Smooth muscle cell (in vitro differentiated cells): Measurements from ENCODE around the gene GFY. TPM values are rescaled to one million over a fixed set of nuclear protein-coding genes. Genes with fewer than 3 reads are reported as not detected.

ENCODE experiments used
- DNase-seq: peaks from one replicate; lab custom pipeline; 2025; ENCODE audit not compliant: unreplicated experiment; lab: John Stamatoyannopoulos, UW
- H2AFZ ChIP-seq: fragments of 200-600 bp; sonication (generic); 2 replicates; pipeline ENCODE4 v1.6.0; 2016; ENCODE audit warnings: antibody characterized with exemption, low read depth, mild to moderate bottlenecking
- H3F3A ChIP-seq: fragments of 200-600 bp; sonication (generic); 2 replicates; pipeline ENCODE4 v1.6.0; 2017; ENCODE audit warnings: antibody characterized with exemption, low read depth
- H3K27ac ChIP-seq: fragments of 200-600 bp; sonication (generic); 2 replicates; pipeline ENCODE4 v1.5.1; 2016; ENCODE audit warnings: low read depth, mild to moderate bottlenecking
- H3K27me3 ChIP-seq: fragments of 200-600 bp; sonication (generic); 2 replicates; pipeline ENCODE4 v1.6.1; 2016; ENCODE audit warnings: low read depth, mild to moderate bottlenecking
- H3K36me3 ChIP-seq: fragments of 200-600 bp; sonication (generic); 2 replicates; pipeline ENCODE4 v1.5.1; 2016; ENCODE audit warnings: low read depth
- H3K4me1 ChIP-seq: fragments of 200-600 bp; sonication (generic); 2 replicates; pipeline ENCODE4 v1.5.1; 2016; ENCODE audit warnings: low read depth
- H3K4me2 ChIP-seq: fragments of 200-600 bp; sonication (generic); 2 replicates; pipeline ENCODE4 v1.6.0; 2016; ENCODE audit warnings: mild to moderate bottlenecking
- H3K4me3 ChIP-seq: fragments of 200-600 bp; sonication (generic); 2 replicates; pipeline ENCODE4 v1.5.1; 2016; ENCODE audit warnings: mild to moderate bottlenecking
- H3K79me2 ChIP-seq: fragments of 200-600 bp; sonication (generic); 2 replicates; pipeline ENCODE4 v1.6.0; 2016; ENCODE audit warnings: low read depth, mild to moderate bottlenecking
- H3K9ac ChIP-seq: fragments of 200-600 bp; sonication (generic); 2 replicates; pipeline ENCODE4 v1.6.0; 2016; ENCODE audit warnings: low read depth
- H3K9me3 ChIP-seq: fragments of 200-600 bp; sonication (generic); replicated peaks from 2 replicates; pipeline ENCODE4 v1.5.1; 2016; ENCODE audit warnings: low read depth
- H4K20me1 ChIP-seq: fragments of 200-600 bp; sonication (generic); 2 replicates; pipeline ENCODE4 v1.6.0; 2016; ENCODE audit warnings: low read depth
- WGBS: methylation state at CpG from one replicate; pipeline ENCODE4 v1.1.7; 2016; ENCODE audit warnings: low lambda C conversion rate; 5-methylcytosine and 5-hydroxymethylcytosine counted together
- polyA plus RNA-seq: library from polyadenylated mRNA; unstranded; fragments of >200 nt; fragmentation: Nextera tagmentation; extraction: Ambion mirVana; gene quantifications from 2 replicates; pipeline ENCODE4 v1.2.1, GENCODE V29; 2016
- total RNA-seq: library from RNA; depleted of rRNA; stranded (reverse); fragments of >200 nt; gene quantifications from 2 replicates; pipeline ENCODE4 v1.2.3, GENCODE V29; 2014
- TF ChIP-seq, protein P1 (sequence below): fragments of 200-600 bp; sonication (generic); IDR thresholded peaks from 2 replicates; pipeline ENCODE4 v1.5.1; 2017; ENCODE audit warnings: borderline replicate concordance, mild to moderate bottlenecking, antibody characterized with exemption; ENCODE audit not compliant: insufficient read depth, poor library complexity, severe bottlenecking

The GFY gene
- total and polyA plus RNA-seq, 2 experiments from 2014 or later, result not detected

GRCh38 chr19:49382639-49383038 lies 42.5 kb upstream of the GFY start:
- Histone ChIP-seq H2AFZ (no peak overlapping the region), H3K4me3 (no peak overlapping the region), H3K4me2 (no peak overlapping the region), H3K27me3 (no peaks in the 10 kb centered on the region), H3F3A (no peaks in the 10 kb centered on the region), H3K9ac (no peak overlapping the region), H3K9me3 (no peaks in the 10 kb centered on the region), H3K36me3 (no peaks in the 10 kb centered on the region), H4K20me1 (no peaks in the 10 kb centered on the region), H3K27ac (no peak overlapping the region), H3K79me2 (no peaks in the 10 kb centered on the region), H3K4me1 (no peaks in the 10 kb centered on the region)
- DNase-seq, result no peak
- WGBS, result 97% methylated on average over 5 of the region's 5 CpGs
- TF ChIP-seq, protein P1, sequence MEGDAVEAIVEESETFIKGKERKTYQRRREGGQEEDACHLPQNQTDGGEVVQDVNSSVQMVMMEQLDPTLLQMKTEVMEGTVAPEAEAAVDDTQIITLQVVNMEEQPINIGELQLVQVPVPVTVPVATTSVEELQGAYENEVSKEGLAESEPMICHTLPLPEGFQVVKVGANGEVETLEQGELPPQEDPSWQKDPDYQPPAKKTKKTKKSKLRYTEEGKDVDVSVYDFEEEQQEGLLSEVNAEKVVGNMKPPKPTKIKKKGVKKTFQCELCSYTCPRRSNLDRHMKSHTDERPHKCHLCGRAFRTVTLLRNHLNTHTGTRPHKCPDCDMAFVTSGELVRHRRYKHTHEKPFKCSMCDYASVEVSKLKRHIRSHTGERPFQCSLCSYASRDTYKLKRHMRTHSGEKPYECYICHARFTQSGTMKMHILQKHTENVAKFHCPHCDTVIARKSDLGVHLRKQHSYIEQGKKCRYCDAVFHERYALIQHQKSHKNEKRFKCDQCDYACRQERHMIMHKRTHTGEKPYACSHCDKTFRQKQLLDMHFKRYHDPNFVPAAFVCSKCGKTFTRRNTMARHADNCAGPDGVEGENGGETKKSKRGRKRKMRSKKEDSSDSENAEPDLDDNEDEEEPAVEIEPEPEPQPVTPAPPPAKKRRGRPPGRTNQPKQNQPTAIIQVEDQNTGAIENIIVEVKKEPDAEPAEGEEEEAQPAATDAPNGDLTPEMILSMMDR, result no peak

DNA sequence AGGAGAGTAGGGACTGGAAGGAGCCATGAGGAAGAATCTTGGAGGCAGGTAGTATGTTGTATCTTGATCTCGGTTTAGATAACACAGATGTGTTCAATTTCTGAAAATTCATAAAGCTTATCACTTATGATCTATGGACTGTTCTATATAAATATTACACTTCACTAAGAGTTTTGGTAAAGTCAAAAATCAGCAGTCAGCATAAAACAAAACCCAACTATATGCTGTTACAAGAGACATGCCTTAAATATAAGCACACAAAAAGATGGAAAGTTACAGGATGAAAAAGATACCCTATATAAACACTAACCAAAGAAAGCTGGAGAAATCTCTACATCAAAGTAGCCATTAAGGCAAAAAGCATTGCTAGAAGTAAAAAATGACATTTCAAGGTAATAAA lies 41.6 kb upstream of the GFY start:
- Histone ChIP-seq H3K27me3 (no peaks in the 10 kb centered on the region), H4K20me1 (no peaks in the 10 kb centered on the region), H3K4me1 (no peaks in the 10 kb centered on the region), H3K36me3 (no peaks in the 10 kb centered on the region), H3F3A (no peaks in the 10 kb centered on the region), H2AFZ (no peak overlapping the region), H3K4me2 (no peak overlapping the region), H3K79me2 (no peaks in the 10 kb centered on the region), H3K9ac (no peak overlapping the region), H3K9me3 (no peaks in the 10 kb centered on the region), H3K27ac (no peak overlapping the region), H3K4me3 (no peak overlapping the region)
- DNase-seq, result no peak
- TF ChIP-seq, protein P1, result no peak
- 89% methylated on average over 1 of the region's 1 CpG for WGBS

- DNase-seq, result no peak
- H3K36me3 ChIP-seq, result no peaks in the 10 kb centered on the region
- H3K9me3 ChIP-seq, result no peaks in the 10 kb centered on the region
- H4K20me1 ChIP-seq, result no peaks in the 10 kb centered on the region
- no peak within 1 kb of the TSS for H3K4me2 ChIP-seq
- no peaks in the 10 kb centered on the region for H3K27me3 ChIP-seq
- H2AFZ ChIP-seq, result no peak within 1 kb of the TSS
- H3K9ac ChIP-seq, result no peak within 1 kb of the TSS
- TF ChIP-seq, protein P1, result no peak
- H3K27ac ChIP-seq, result no peak within 1 kb of the TSS
- no peak within 1 kb of the TSS for H3K4me3 ChIP-seq
- H3F3A ChIP-seq, result no peaks in the 10 kb centered on the region
- no peaks in the 10 kb centered on the region for H3K4me1 ChIP-seq
- H3K79me2 ChIP-seq, result no peaks in the 10 kb centered on the region
- 86% methylated on average over 40 of the region's 40 CpGs for WGBS
These were observed 37.2 kb upstream of the GFY start, which contains the start of gene KASH5 for GRCh38 chr19:49387936-49388372. Gene KASH5, plus strand, starts transcription at chr19:49388249. Its CDS starts 2,635 bp downstream, at chr19:49390884.

GRCh38 chr19:49389406-49389805 lies 35.8 kb upstream of the GFY start:
- no peak for DNase-seq
- Histone ChIP-seq H3K9ac (no peak overlapping the region), H3K4me1 (no peaks in the 10 kb centered on the region), H3K27me3 (peaks cover 9% of the 10 kb centered on the region), H4K20me1 (no peaks in the 10 kb centered on the region), H3K4me3 (no peak overlapping the region), H3K4me2 (no peak overlapping the region), H3K9me3 (no peaks in the 10 kb centered on the region), H3K79me2 (no peaks in the 10 kb centered on the region), H3K36me3 (no peaks in the 10 kb centered on the region), H3F3A (no peaks in the 10 kb centered on the region), H2AFZ (no peak overlapping the region), H3K27ac (no peak overlapping the region)
- 90% methylated on average over 20 of the region's 20 CpGs for WGBS
- TF ChIP-seq, protein P1, result no peak
